A549 (cell line): ENCODE data around the gene CBLIF. TPM values are rescaled to one million over a fixed set of nuclear protein-coding genes. Genes with fewer than 3 reads are reported as not detected.

Experiments used
- ATAC-seq, 2 experiments: fragments of 200-7000 bp in 1 of 2; fragments of >200 bp in 1 of 2; cut with Nextera tagmentation in 1 of 2; cut with Tn5 transposase in 1 of 2; 3 replicates each; pipeline versions ENCODE4 v1.8.0 to v1.9.1; 2018 to 2020; ENCODE audit warnings: mild to moderate bottlenecking in 1 of 2, moderate library complexity in 1 of 2
- CTCF ChIA-PET: fragments of 300-600 bp; sonication (Branson Sonifier 250); formaldehyde crosslinking; extraction: SDS; loops from one replicate; lab custom pipeline; 2021; ENCODE audit warnings: antibody characterized with exemption, inconsistent platforms; lab: Yijun Ruan, JAX
- POLR2A ChIA-PET: fragments of 350-600 bp; formaldehyde crosslinking; extraction: SDS; loops from one replicate; lab custom pipeline; 2021; ENCODE audit warnings: antibody characterized with exemption, inconsistent platforms; lab: Yijun Ruan, JAX
- DNase-seq, 2 experiments: peaks; one replicate each; pipeline versions ENCODE4 v3.0.0 to v3.0.0-alpha.2; 2011 to 2016; ENCODE audit warnings: low read depth in 1 of 2, low spot score in 1 of 2
- FAIRE-seq: peaks from 2 replicates; lab custom pipeline; 2011; peaks lifted over from hg19 to GRCh38; lab: Jason Lieb, UNC
- H3K27ac ChIP-seq, 2 experiments: fragments of >200 bp; sonication (Bioruptor Twin); formaldehyde crosslinking; 3 replicates each; pipeline ENCODE4 v1.5.1; 2016 to 2017
- H3K4me1 ChIP-seq: fragments of >200 bp; sonication (Bioruptor Twin); formaldehyde crosslinking; 3 replicates; pipeline ENCODE4 v1.6.1; 2016
- H3K4me2 ChIP-seq: fragments of >200 bp; sonication (Bioruptor Twin); formaldehyde crosslinking; 3 replicates; pipeline ENCODE4 v1.6.1; 2016
- H3K4me3 ChIP-seq: fragments of >200 bp; sonication (Bioruptor Twin); formaldehyde crosslinking; 3 replicates; pipeline ENCODE4 v1.5.1; 2016
- H3K9me3 ChIP-seq: fragments of >200 bp; sonication (Bioruptor Twin); formaldehyde crosslinking; 3 replicates; pipeline ENCODE4 v1.6.1; 2016
- ATOH8 ChIP-seq: fragments of 250-450 bp; sonication (Bioruptor Pico); IDR thresholded peaks from 2 replicates; pipeline ENCODE4 v1.5.0; 2020; ENCODE audit warnings: low read depth, mild to moderate bottlenecking, moderate library complexity
- CEBPB ChIP-seq, 2 experiments: fragments of >200 bp in 1 of 2; sonication (Bioruptor Twin) in 1 of 2; formaldehyde crosslinking in 1 of 2; IDR thresholded peaks; 2 replicates each; pipeline ENCODE4 v1.6.1; 2012 to 2016
- ELK1 ChIP-seq: fragments of 150-350 bp; IDR thresholded peaks from 2 replicates; pipeline ENCODE4 v1.6.1; 2014; ENCODE audit warnings: low read depth, mild to moderate bottlenecking, low read length
- EP300 ChIP-seq, 2 experiments: fragments of >200 bp; sonication (Bioruptor Twin); formaldehyde crosslinking; IDR thresholded peaks; 2 replicates in 1 of 2; 3 replicates in 1 of 2; pipeline ENCODE4 v1.6.1; 2016 to 2017
- FOSL2 ChIP-seq, 2 experiments: fragments of 450-650 bp in 1 of 2; fragments of >200 bp in 1 of 2; sonication (Bioruptor Twin) in 1 of 2; formaldehyde crosslinking; IDR thresholded peaks; 2 replicates each; pipeline versions ENCODE4 v1.5.0 to v1.6.1; 2016 to 2020; ENCODE audit warnings: mild to moderate bottlenecking in 1 of 2, moderate library complexity in 1 of 2
- GATA3 ChIP-seq: IDR thresholded peaks from 2 replicates; pipeline ENCODE4 v1.6.1; 2012; ENCODE audit warnings: borderline replicate concordance
- HOXB5 ChIP-seq: fragments of 250-450 bp; sonication (Bioruptor Pico); IDR thresholded peaks from 2 replicates; pipeline ENCODE4 v1.5.0; 2020; ENCODE audit warnings: mild to moderate bottlenecking, moderate library complexity
- JUN ChIP-seq, 2 experiments: fragments of >200 bp; sonication (Bioruptor Twin); formaldehyde crosslinking; IDR thresholded peaks; 2 replicates in 1 of 2; 3 replicates in 1 of 2; pipeline ENCODE4 v1.6.1; 2016 to 2017
- KDM1A ChIP-seq: fragments of 200-600 bp; sonication (generic); IDR thresholded peaks from 2 replicates; pipeline ENCODE4 v1.6.1; 2016; ENCODE audit warnings: low read depth, mild to moderate bottlenecking
- KDM5A ChIP-seq: fragments of 200-600 bp; sonication (generic); IDR thresholded peaks from 2 replicates; pipeline ENCODE4 v1.6.1; 2016; ENCODE audit warnings: antibody characterized with exemption, mild to moderate bottlenecking
- MAX ChIP-seq: IDR thresholded peaks from 2 replicates; pipeline ENCODE4 v1.6.1; 2012
- MYC ChIP-seq: IDR thresholded peaks from 2 replicates; pipeline ENCODE4 v1.6.1; 2012; ENCODE audit warnings: mild to moderate bottlenecking, inconsistent platforms, low read length, improper control_type of control experiment, borderline replicate concordance
- PBX3 ChIP-seq: IDR thresholded peaks from 2 replicates; pipeline ENCODE4 v1.6.1; 2012
- POLR2AphosphoS2 ChIP-seq: conservative IDR thresholded peaks from 2 replicates; pipeline ENCODE4 v1.6.1; 2012; ENCODE audit warnings: low read length, improper control_type of control experiment, inconsistent platforms
- SREBF2 ChIP-seq: fragments of 450-650 bp; IDR thresholded peaks from 2 replicates; pipeline ENCODE4 v1.6.1; 2014; ENCODE audit warnings: mild to moderate bottlenecking, moderate library complexity
- ZC3H11A ChIP-seq: fragments of 450-650 bp; IDR thresholded peaks from 2 replicates; pipeline ENCODE4 v1.6.1; 2014; ENCODE audit warnings: antibody characterized with exemption, mild to moderate bottlenecking
- ZFP36 ChIP-seq: fragments of 450-650 bp; IDR thresholded peaks from 2 replicates; pipeline ENCODE4 v1.6.1; 2014; ENCODE audit warnings: borderline replicate concordance; ENCODE audit not compliant: partially characterized antibody
- ZSCAN20 ChIP-seq: fragments of 250-450 bp; sonication (Bioruptor Pico); IDR thresholded peaks from 2 replicates; pipeline ENCODE4 v1.8.0; 2022; ENCODE audit warnings: mild to moderate bottlenecking, moderate library complexity
- WGBS: methylation state at CpG from one replicate; pipeline ENCODE4 v1.1.6; 2017; ENCODE audit errors: missing lambda C conversion rate; 5-methylcytosine and 5-hydroxymethylcytosine counted together
- polyA plus RNA-seq, 4 experiments: library from polyadenylated mRNA; depleted of rRNA in 3 of 4; stranded (reverse); fragments of >200 nt; fragmentation: RNase III in 1 of 4; extraction: RNeasy Plus Mini Kit Qiagen cat#74134 plus additional on column Dnase treatment in 1 of 4; gene quantifications; 2 replicates in 3 of 4; 3 replicates in 1 of 4; pipeline ENCODE4 v1.2.3, GENCODE V29; 2011 to 2017
- TF ChIP-seq, protein P1 (sequence below): fragments of >200 bp; sonication (Bioruptor Twin); formaldehyde crosslinking; IDR thresholded peaks from 3 replicates; pipeline ENCODE4 v1.6.1; 2016

Gene CBLIF
- polyA plus RNA-seq, 2 of the 4 experiments (the other 2 are of a cell fraction), result not detected

- TF ChIP-seq ELK1, result no peak
Observed at GRCh38 chr11:59867946-59868345, 22.6 kb upstream of the CBLIF start (continued).

DNA sequence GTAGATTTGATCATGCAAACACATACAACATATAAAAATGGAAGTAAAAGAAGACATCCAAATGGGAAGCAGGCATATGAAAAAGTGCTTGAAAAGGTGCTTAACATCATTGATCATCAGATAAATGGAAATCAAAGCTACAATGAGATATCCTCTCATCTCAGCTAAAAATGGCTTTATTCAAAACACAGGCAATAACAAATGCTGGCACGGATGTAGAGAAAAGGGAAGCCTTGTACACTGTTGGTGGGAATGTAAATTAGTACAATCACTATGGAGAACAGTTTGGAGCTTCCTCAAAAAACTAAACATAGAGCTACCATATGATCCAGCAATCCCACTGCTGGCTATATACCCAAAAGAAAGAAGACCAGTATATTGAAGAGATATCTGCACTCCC is 21.5 kb upstream of the CBLIF start:
- H3K4me1 ChIP-seq, result no peaks in the 10 kb centered on the region
- POLR2A ChIA-PET, result no interaction called here
- FAIRE-seq, result no peak
- no peaks in the 10 kb centered on the region for H3K9me3 ChIP-seq
- no peak overlapping the region for H3K4me2 ChIP-seq
- WGBS, result 0% methylated on average over 1 of the region's 1 CpG
- CTCF ChIA-PET, result no interaction called here
- no peak for ATAC-seq
- H3K4me3 ChIP-seq, result no peak overlapping the region
- no peak for TF ChIP-seq ZFP36
- TF ChIP-seq ATOH8 (CRISPR knock-in tag), result no peak
- no peak for TF ChIP-seq ZC3H11A
- no peak for TF ChIP-seq ZSCAN20 (CRISPR knock-in tag)
- no peak for TF ChIP-seq SREBF2
- no peak for TF ChIP-seq POLR2AphosphoS2
- TF ChIP-seq JUN (IDR thresholded peaks at IDR 0.05), result no peak
- TF ChIP-seq HOXB5, result no peak
- TF ChIP-seq, protein P1, sequence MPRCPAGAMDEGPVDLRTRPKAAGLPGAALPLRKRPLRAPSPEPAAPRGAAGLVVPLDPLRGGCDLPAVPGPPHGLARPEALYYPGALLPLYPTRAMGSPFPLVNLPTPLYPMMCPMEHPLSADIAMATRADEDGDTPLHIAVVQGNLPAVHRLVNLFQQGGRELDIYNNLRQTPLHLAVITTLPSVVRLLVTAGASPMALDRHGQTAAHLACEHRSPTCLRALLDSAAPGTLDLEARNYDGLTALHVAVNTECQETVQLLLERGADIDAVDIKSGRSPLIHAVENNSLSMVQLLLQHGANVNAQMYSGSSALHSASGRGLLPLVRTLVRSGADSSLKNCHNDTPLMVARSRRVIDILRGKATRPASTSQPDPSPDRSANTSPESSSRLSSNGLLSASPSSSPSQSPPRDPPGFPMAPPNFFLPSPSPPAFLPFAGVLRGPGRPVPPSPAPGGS, result no peak
- no peak for TF ChIP-seq MAX
- no peak for TF ChIP-seq MYC
- no peak for TF ChIP-seq KDM5A
- no peak for TF ChIP-seq KDM1A
- no peak for TF ChIP-seq EP300 (IDR thresholded peaks at IDR 0.05)
- no peak for TF ChIP-seq GATA3
- TF ChIP-seq PBX3, result no peak
- DNase-seq, result no peak
- no peak overlapping the region for H3K27ac ChIP-seq

GRCh38 chr11:59866397-59866796 is 21.1 kb upstream of the CBLIF start, which contains the start of gene TCN1:
TCN1 (minus strand) TSS chr11:59866487; CDS start chr11:59866470, 17 bp downstream.
- TF ChIP-seq FOSL2 (IDR thresholded peaks at IDR 0.05) (no peak), FOSL2 (CRISPR knock-in tag; IDR thresholded peaks at IDR 0.05) (no peak), CEBPB (IDR thresholded peaks at IDR 0.05) (peak in 1 of 2 experiments; percentile 66; a peak in 2 of 4 replicates)
- DNase-seq (peak in 1 of 2 experiments; percentile 56), ATAC-seq (peak in 1 of 2 experiments; percentile 34; a peak in 2 of 6 replicates), FAIRE-seq (no peak)
- Histone ChIP-seq H3K27ac (no peak within 1 kb of the TSS), H3K9me3 (no peaks in the 10 kb centered on the region), H3K4me3 (no peak within 1 kb of the TSS), H3K4me2 (0 out of 3 replicates have a peak within 1 kb of the TSS, but pooled peaks have one; percentile 4), H3K4me1 (no peaks in the 10 kb centered on the region)
- under 1% methylated on average over 3 of the region's 3 CpGs for WGBS
- ChIA-PET POLR2A (no interaction called here), CTCF (no interaction called here)
